ENCODE data around the gene FAM53C. TPM values are rescaled to one million over a fixed set of nuclear protein-coding genes. Genes with fewer than 3 reads are reported as not detected.

Gene FAM53C
- polyA plus RNA-seq, 3 donors: 24.9 to 92.2 (median 28.7) TPM

- Histone ChIP-seq H3K36me3 (replicated peaks in 1 of 2; ENCODE audit: control insufficient read depth in 1 of 2, insufficient read depth in 2 of 2, low read length in 2 of 2) (peaks cover 33 to 48% of the 10 kb centered on the region in 2 donors), H2AFZ (ENCODE audit: insufficient read depth, low read depth, low read length, poor library complexity, severe bottlenecking) (no peak overlapping the region), H3K4me1 (ENCODE audit: control insufficient read depth in 1 of 2, insufficient read depth in 2 of 2, low read length in 2 of 2) (peaks cover 40 to 53% of the 10 kb centered on the region in 2 donors), H4K20me1 (ENCODE audit: insufficient read depth, low read length) (peaks cover 14% of the 10 kb centered on the region), H3K4me3 (replicated peaks in 1 of 3; ENCODE audit: low read depth in 2 of 3, low read length in 3 of 3) (no peak overlapping the region), H3K9me3 (replicated peaks in 1 of 2; ENCODE audit: control insufficient read depth in 1 of 2, insufficient read depth in 1 of 2, low read length in 2 of 2) (no peaks in the 10 kb centered on the region), H3K27me3 (ENCODE audit: control insufficient read depth in 2 of 2, insufficient read depth in 2 of 2, low read length in 2 of 2) (no peaks in the 10 kb centered on the region), H3K9ac (ENCODE audit: insufficient read depth, low read length, poor library complexity, severe bottlenecking) (no peak overlapping the region), H3K79me2 (ENCODE audit: insufficient read depth, low read length) (peaks cover 76% of the 10 kb centered on the region), H3K4me2 (replicated peaks; ENCODE audit: extremely low read depth, low read length, poor library complexity, severe bottlenecking) (peak overlapping the region; percentile 21), H3K27ac (ENCODE audit: low read depth in 1 of 2, low read length in 2 of 2) (peak overlapping the region in 1 of 2 donors; percentile 69)
- Mint-ChIP-seq H3K9me3 (peaks cover 0 to 3% (median 0%) of the 10 kb centered on the region in 7 donors), H3K4me1 (peaks cover 44% of the 10 kb centered on the region), H3K36me3 (peaks cover 39 to 49% of the 10 kb centered on the region in 2 donors), H3K27me3 (ENCODE audit: low read depth in 3 of 3) (no peaks in the 10 kb centered on the region), H3K4me3 (no peak overlapping the region), H3K27ac (peak overlapping the region in 5 of 7 donors; percentile 20 to 84 (median 66))
- no peak for TF ChIP-seq CTCF (IDR thresholded peaks at IDR 0.05)
- DNase-seq: no peak
- no CpG with 5 or more reads among the region's 1 CpG for WGBS (ENCODE audit: insufficient coverage)
- intact Hi-C loops (cut with micrococcal nuclease): loop anchor here in 1 of 2 donors (5.0 kb wide), 1 partner anchor 35 kb away; the partner anchor contains the start of gene FAM53C
These were observed 34.2 kb downstream of the FAM53C start for GRCh38 chr5:138372225-138372624.

- Histone ChIP-seq H3K4me3 (replicated peaks in 1 of 3; ENCODE audit: low read depth in 2 of 3, low read length in 3 of 3) (no peak overlapping the region), H3K9me3 (replicated peaks in 1 of 2; ENCODE audit: control insufficient read depth in 1 of 2, insufficient read depth in 1 of 2, low read length in 2 of 2) (no peaks in the 10 kb centered on the region), H3K27ac (ENCODE audit: low read depth in 1 of 2, low read length in 2 of 2) (peak overlapping the region in 1 of 2 donors; percentile 69), H3K27me3 (ENCODE audit: control insufficient read depth in 2 of 2, insufficient read depth in 2 of 2, low read length in 2 of 2) (no peaks in the 10 kb centered on the region), H4K20me1 (ENCODE audit: insufficient read depth, low read length) (peaks cover 14% of the 10 kb centered on the region), H3K79me2 (ENCODE audit: insufficient read depth, low read length) (peaks cover 71% of the 10 kb centered on the region), H3K4me2 (replicated peaks; ENCODE audit: extremely low read depth, low read length, poor library complexity, severe bottlenecking) (peak overlapping the region; percentile 21), H2AFZ (ENCODE audit: insufficient read depth, low read depth, low read length, poor library complexity, severe bottlenecking) (no peak overlapping the region), H3K4me1 (ENCODE audit: control insufficient read depth in 1 of 2, insufficient read depth in 2 of 2, low read length in 2 of 2) (peaks cover 37 to 50% of the 10 kb centered on the region in 2 donors), H3K36me3 (replicated peaks in 1 of 2; ENCODE audit: control insufficient read depth in 1 of 2, insufficient read depth in 2 of 2, low read length in 2 of 2) (peaks cover 37 to 52% of the 10 kb centered on the region in 2 donors), H3K9ac (ENCODE audit: insufficient read depth, low read length, poor library complexity, severe bottlenecking) (no peak overlapping the region)
- Mint-ChIP-seq H3K36me3 (peaks cover 44 to 54% of the 10 kb centered on the region in 2 donors), H3K4me3 (no peak overlapping the region), H3K4me1 (peaks cover 42% of the 10 kb centered on the region), H3K9me3 (peaks cover 0 to 3% (median 0%) of the 10 kb centered on the region in 7 donors), H3K27me3 (ENCODE audit: low read depth in 3 of 3) (no peaks in the 10 kb centered on the region), H3K27ac (peak overlapping the region in 6 of 7 donors; percentile 3 to 84 (median 63))
- intact Hi-C loops (cut with micrococcal nuclease): loop anchor here in 1 of 2 donors (5.0 kb wide), 1 partner anchor 35 kb away; the partner anchor contains the start of gene FAM53C
- TF ChIP-seq CTCF (IDR thresholded peaks at IDR 0.05): no peak
- WGBS (ENCODE audit: insufficient coverage): 14% methylated on average over 1 of the region's 5 CpGs
- no peak for DNase-seq
These were observed 34.6 kb downstream of the FAM53C start for GRCh38 chr5:138372653-138373052.

Data from CD14-positive monocyte (primary cell).